HEK293T (cell line): ENCODE measurements around the gene SIGLEC1.

Experiments used
- CTCF ChIA-PET: fragments of 350-600 bp; formaldehyde crosslinking; extraction: SDS; loops from one replicate; lab custom pipeline; 2021; ENCODE audit warnings: antibody characterized with exemption, inconsistent platforms; lab: Yijun Ruan, JAX
- POLR2A ChIA-PET: fragments of 350-600 bp; formaldehyde crosslinking; extraction: SDS; loops from one replicate; lab custom pipeline; 2020; ENCODE audit warnings: antibody characterized with exemption, inconsistent platforms; lab: Yijun Ruan, JAX
- DNase-seq: peaks from one replicate; pipeline ENCODE4 v3.0.0; 2012; ENCODE audit warnings: mixed read lengths; ENCODE audit errors: extremely low spot score
- ARNT ChIP-seq: fragments of 450-650 bp; IDR thresholded peaks from 2 replicates; pipeline ENCODE4 v1.6.1; 2017; ENCODE audit warnings: mild to moderate bottlenecking
- BHLHE40 ChIP-seq: fragments of 450-650 bp; IDR thresholded peaks from 2 replicates; pipeline ENCODE4 v1.6.1; 2016; ENCODE audit warnings: mild to moderate bottlenecking, moderate library complexity, borderline replicate concordance
- CTBP1 ChIP-seq: fragments of 450-650 bp; IDR thresholded peaks from 2 replicates; pipeline ENCODE4 v1.6.1; 2016; ENCODE audit warnings: borderline replicate concordance
- ELF4 ChIP-seq: fragments of 450-650 bp; IDR thresholded peaks from 2 replicates; pipeline ENCODE4 v1.6.1; 2017; ENCODE audit warnings: antibody characterized with exemption
- FOXA1 ChIP-seq: fragments of 450-650 bp; IDR thresholded peaks from 2 replicates; pipeline ENCODE4 v1.6.1; 2016; ENCODE audit warnings: mild to moderate bottlenecking
- FOXK2 ChIP-seq: fragments of 450-650 bp; IDR thresholded peaks from 2 replicates; pipeline ENCODE4 v1.6.1; 2016; ENCODE audit warnings: mild to moderate bottlenecking
- FOXM1 ChIP-seq: fragments of 450-650 bp; IDR thresholded peaks from 2 replicates; pipeline ENCODE4 v1.6.1; 2017; ENCODE audit warnings: mild to moderate bottlenecking, borderline replicate concordance
- HDGF ChIP-seq: fragments of 450-650 bp; IDR thresholded peaks from 2 replicates; pipeline ENCODE4 v1.6.1; 2017; ENCODE audit warnings: antibody characterized with exemption, borderline replicate concordance
- L3MBTL2 ChIP-seq: fragments of 450-650 bp; conservative IDR thresholded peaks from 2 replicates; pipeline ENCODE4 v1.6.1; 2016; ENCODE audit warnings: mild to moderate bottlenecking
- LEF1 ChIP-seq: fragments of 450-650 bp; IDR thresholded peaks from 2 replicates; pipeline ENCODE4 v1.6.1; 2017; ENCODE audit warnings: mild to moderate bottlenecking, borderline replicate concordance
- NFRKB ChIP-seq: fragments of 450-650 bp; IDR thresholded peaks from 2 replicates; pipeline ENCODE4 v1.6.1; 2016; ENCODE audit warnings: mild to moderate bottlenecking, moderate library complexity
- SP1 ChIP-seq: fragments of 450-650 bp; IDR thresholded peaks from 2 replicates; pipeline ENCODE4 v1.6.1; 2017
- SUZ12 ChIP-seq: fragments of 450-650 bp; IDR thresholded peaks from 2 replicates; pipeline ENCODE4 v1.6.1; 2016; ENCODE audit warnings: mild to moderate bottlenecking
- TARDBP ChIP-seq: fragments of 450-650 bp; IDR thresholded peaks from 2 replicates; pipeline ENCODE4 v1.6.1; 2016
- ZNF384 ChIP-seq: fragments of 450-650 bp; IDR thresholded peaks from 2 replicates; pipeline ENCODE4 v1.6.1; 2016
- TF ChIP-seq, protein P1 (sequence below): fragments of 450-650 bp; IDR thresholded peaks from 2 replicates; pipeline ENCODE4 v1.6.1; 2016

The SIGLEC1 gene

DNA sequence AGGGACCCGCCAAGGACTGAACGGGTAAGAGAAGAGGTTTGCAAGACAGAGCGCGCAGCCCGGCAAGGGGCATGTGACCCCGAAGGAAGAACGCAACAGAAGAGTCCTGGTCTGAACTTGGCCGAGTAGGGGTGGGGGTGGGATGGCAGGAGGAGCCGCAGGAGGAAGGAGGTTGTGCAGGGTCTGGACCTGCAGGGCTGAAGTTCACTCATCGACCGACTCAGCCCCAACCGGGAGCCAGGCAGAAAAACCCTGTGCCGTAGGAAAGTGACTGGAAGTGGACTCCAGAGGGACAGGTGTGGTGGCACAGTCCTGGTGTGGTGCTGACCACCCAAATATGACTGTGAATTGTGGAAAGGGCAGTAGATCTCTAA, 40.0 kb upstream of the SIGLEC1 start:
- TF ChIP-seq TARDBP (no peak), BHLHE40 (no peak), FOXM1 (no peak), SUZ12 (no peak), CTBP1 (no peak), L3MBTL2 (no peak), FOXK2 (no peak), SP1 (no peak), ELF4 (no peak), ZNF384 (no peak), FOXA1 (no peak), HDGF (no peak), ARNT (no peak), LEF1 (no peak)
- TF ChIP-seq, protein P1, sequence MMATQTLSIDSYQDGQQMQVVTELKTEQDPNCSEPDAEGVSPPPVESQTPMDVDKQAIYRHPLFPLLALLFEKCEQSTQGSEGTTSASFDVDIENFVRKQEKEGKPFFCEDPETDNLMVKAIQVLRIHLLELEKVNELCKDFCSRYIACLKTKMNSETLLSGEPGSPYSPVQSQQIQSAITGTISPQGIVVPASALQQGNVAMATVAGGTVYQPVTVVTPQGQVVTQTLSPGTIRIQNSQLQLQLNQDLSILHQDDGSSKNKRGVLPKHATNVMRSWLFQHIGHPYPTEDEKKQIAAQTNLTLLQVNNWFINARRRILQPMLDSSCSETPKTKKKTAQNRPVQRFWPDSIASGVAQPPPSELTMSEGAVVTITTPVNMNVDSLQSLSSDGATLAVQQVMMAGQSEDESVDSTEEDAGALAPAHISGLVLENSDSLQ: no peak
- CTCF ChIA-PET: interaction anchor here (0.7 to 1.0 kb wide), 3 partner anchors 11 to 36 kb away, joined by 3 to 4 read pairs (median 4); no protein-coding TSS in a partner anchor
- no peak for DNase-seq
- POLR2A ChIA-PET: interaction anchor here (1.9 kb wide), 1 partner anchor 16 kb away, joined by 6 read pairs; the partner anchor contains the start of gene ADISSP

DNA sequence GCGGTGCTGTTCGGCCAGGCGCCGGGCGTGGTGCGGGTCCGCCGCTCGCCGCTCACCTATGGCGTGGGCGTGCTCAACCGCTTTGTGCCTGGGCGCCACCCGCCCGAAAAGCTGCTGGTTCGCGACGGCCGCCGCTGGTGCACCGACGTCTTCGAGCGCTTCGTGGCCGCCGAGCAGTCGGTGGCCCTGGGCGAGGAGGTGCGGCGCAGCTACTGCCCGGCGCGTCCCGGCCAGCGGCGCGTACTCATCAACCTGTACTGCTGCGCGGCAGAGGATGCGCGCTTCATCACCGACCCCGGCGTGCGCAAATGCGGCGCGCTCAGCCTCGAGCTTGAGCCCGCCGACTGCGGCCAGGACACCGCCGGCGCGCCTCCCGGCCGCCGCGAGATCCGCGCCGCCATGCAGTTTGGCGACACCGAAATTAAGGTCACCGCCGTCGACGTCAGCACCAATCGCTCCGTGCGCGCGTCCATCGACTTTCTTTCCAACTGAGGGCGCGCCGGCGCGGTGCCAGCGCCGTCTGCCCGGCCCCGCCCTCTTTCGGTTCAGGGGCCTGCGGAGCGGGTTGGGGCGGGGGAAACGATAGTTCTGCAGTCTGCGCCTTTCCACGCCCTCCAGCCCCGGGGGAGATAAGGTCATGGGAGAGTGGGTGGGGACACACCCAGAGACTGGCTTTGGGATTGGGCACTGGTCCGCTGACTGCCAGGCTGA, 39.4 kb upstream of the SIGLEC1 start:
- no peak for DNase-seq
- ChIA-PET CTCF (interaction anchor here (0.8 to 0.9 kb wide), 2 partner anchors 16 to 103 kb away, joined by 3 read pairs; partner anchors contain the start of gene ADISSP), POLR2A (interaction anchor here (1.1 to 1.9 kb wide), 2 partner anchors 16 to 17 kb away, joined by 4 to 6 read pairs; partner anchors contain the start of gene ADISSP)
- TF ChIP-seq, protein P1: no peak
- TF ChIP-seq SUZ12: no peak
- no peak for TF ChIP-seq FOXM1
- no peak for TF ChIP-seq FOXK2

DNA sequence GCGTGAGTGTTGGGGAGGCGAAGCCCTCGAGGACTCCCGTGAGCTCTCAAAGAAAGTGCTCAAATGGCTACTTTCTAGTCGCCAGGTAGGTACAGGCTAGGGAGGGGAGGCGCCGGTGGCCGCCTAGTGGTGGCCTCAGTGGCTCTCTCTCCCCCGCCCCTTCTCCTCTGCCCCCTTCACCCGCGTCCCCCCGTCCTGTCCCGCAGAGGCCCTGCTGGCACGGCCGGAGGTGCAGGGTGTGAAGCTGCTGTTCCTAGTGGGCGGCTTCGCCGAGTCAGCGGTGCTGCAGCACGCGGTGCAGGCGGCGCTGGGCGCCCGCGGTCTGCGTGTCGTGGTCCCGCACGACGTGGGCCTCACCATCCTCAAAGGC, 38.9 kb upstream of the SIGLEC1 start:
- ChIA-PET POLR2A (interaction anchor here (1.1 kb wide), 1 partner anchor 17 kb away, joined by 4 read pairs; no protein-coding TSS in a partner anchor), CTCF (interaction anchor here (0.8 to 0.9 kb wide), 2 partner anchors 17 to 104 kb away, joined by 3 read pairs; partner anchors contain the start of gene ADISSP)
- no peak for DNase-seq
- no peak for TF ChIP-seq SP1
- TF ChIP-seq L3MBTL2: no peak
- TF ChIP-seq FOXA1: no peak
- TF ChIP-seq, protein P1: no peak
- no peak for TF ChIP-seq FOXM1
- no peak for TF ChIP-seq HDGF
- no peak for TF ChIP-seq SUZ12
- TF ChIP-seq BHLHE40: no peak
- no peak for TF ChIP-seq NFRKB

DNA sequence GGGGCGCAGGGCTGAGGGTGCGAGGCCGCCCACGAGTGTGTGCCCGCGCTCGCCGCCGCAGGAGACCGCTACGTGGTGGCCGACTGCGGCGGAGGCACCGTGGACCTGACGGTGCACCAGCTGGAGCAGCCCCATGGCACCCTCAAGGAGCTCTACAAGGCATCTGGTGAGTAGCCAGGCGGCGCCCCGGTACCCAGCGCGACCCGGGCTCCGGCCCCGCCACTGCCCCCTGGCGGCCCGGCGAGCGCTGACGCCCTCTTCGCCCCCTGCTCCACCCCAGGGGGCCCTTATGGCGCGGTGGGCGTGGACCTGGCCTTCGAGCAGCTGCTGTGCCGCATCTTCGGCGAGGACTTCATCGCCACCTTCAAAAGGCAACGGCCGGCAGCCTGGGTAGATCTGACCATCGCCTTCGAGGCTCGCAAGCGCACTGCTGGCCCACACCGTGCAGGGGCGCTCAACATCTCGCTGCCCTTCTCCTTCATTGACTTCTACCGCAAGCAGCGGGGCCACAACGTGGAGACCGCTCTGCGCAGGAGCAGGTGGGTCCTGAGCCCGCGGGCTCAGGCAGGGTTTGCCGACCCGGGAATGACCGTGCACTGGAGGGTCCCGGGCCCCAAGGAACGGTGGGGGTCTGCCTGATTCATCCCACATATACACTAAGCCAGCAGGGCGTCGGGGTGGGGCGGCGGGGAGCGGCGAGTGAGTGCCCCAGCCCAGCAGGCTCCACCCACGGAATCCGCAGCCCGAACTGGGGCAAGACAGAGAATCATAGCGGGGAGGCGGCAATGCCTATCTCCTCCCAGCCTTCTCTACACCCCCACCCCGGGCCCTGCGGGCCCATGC, 37.5 kb upstream of the SIGLEC1 start:
- peak; percentile 66 for DNase-seq
- POLR2A ChIA-PET: no interaction called here
- CTCF ChIA-PET: no interaction called here
- TF ChIP-seq, protein P1: no peak
- TF ChIP-seq NFRKB (no peak), FOXK2 (no peak), BHLHE40 (no peak), ARNT (no peak), SP1 (no peak), CTBP1 (no peak), ELF4 (no peak), FOXM1 (no peak)

DNA sequence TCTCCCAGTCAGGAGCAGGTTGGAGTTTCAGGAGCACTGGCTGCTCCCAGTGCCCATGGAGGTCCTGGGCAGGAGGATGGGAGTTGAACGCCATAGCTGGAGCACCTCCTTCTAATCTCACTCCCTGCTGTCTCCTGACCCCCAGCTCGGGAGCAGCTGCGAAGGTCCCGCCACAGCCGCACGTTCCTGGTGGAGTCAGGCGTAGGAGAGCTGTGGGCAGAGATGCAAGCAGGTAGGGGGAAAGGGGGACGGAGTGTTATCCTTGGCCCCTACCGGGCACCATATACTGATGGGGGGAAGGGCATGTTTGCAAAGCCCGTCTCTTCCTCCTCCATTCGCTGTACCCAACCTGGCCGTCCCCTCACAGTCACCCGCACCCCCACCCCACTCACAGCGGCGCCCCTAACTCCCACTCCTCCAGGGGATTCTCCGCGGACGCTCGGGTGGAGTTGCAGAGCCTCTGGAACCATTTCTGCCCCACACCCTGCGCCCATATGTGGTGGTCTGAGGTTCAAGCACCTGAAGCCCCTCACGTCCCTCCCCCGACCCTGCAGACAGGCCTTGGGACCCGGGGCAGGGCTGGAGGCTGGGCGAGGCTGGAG, 36.8 kb upstream of the SIGLEC1 start:
- no peak for TF ChIP-seq FOXM1
- no peak for DNase-seq
- ChIA-PET POLR2A (no interaction called here), CTCF (interaction anchor here (1.8 kb wide), 1 partner anchor 19 kb away, joined by 6 read pairs; the partner anchor contains the start of gene ADISSP)
